Thyroid gland (tissue), 4 donors: ENCODE data around the gene IPP. TPM values are rescaled to one million over a fixed set of nuclear protein-coding genes. Genes with fewer than 3 reads are reported as not detected.
"Not testable (repeated sequence)": the region's sequence is repeated elsewhere in the genome, so short reads cannot be mapped to it uniquely, and the experiment has no call there.

Experiments used
- DNase-seq, 2 donors: peaks; one replicate each; pipeline ENCODE4 v3.0.0-alpha.2; 2019
- H3K27ac ChIP-seq, 3 donors: fragments of 200-600 bp; sonication (generic); 1 replicate in 2 of 3; 2 replicates in 1 of 3; pipeline ENCODE4 v1.5.1; 2016 to 2019; ENCODE audit warnings: mild to moderate bottlenecking in 1 of 3, moderate library complexity in 1 of 3
- H3K27me3 ChIP-seq: fragments of 200-600 bp; sonication (generic); one replicate; pipeline ENCODE4 v1.5.1; 2019
- H3K36me3 ChIP-seq, 2 donors: fragments of 200-600 bp; sonication (generic); one replicate each; pipeline ENCODE4 v1.5.1; 2016 to 2019
- H3K4me1 ChIP-seq, 2 donors: fragments of 200-600 bp; sonication (generic); one replicate each; pipeline ENCODE4 v1.5.1; 2017 to 2019
- H3K4me3 ChIP-seq, 3 donors: fragments of 200-600 bp; sonication (generic); replicated peaks in 1 of 3; 1 replicate in 2 of 3; 2 replicates in 1 of 3; pipeline ENCODE4 v1.5.1; 2016; ENCODE audit warnings: mild to moderate bottlenecking in 1 of 3
- H3K9me3 ChIP-seq: fragments of 200-600 bp; sonication (generic); one replicate; pipeline ENCODE4 v1.5.1; 2017
- CTCF ChIP-seq, 6 experiments: fragments of 200-600 bp in 3 of 6; fragments of 450-650 bp in 3 of 6; sonication (generic) in 3 of 6; IDR thresholded peaks; one replicate each; pipeline ENCODE4 v1.5.1; 2016 to 2019; ENCODE audit warnings: antibody characterized with exemption in 6 of 6, mild to moderate bottlenecking in 2 of 6, inconsistent platforms in 1 of 6, moderate library complexity in 1 of 6
- POLR2A ChIP-seq, 2 donors: fragments of 450-650 bp; IDR thresholded peaks; one replicate each; pipeline ENCODE4 v1.6.1; 2017; ENCODE audit warnings: antibody characterized with exemption in 2 of 2, mild to moderate bottlenecking in 2 of 2, moderate library complexity in 1 of 2
- WGBS, 2 donors: methylation state at CpG; one replicate each; pipeline ENCODE4 v1.1.5; 2017; 5-methylcytosine and 5-hydroxymethylcytosine counted together
- intact Hi-C: fragments of 100-400 bp; cut with DNase I; formaldehyde crosslinking; loops from one replicate; pipeline ENCODE4 v1.15.1; 2023
- total RNA-seq, 4 donors: library from RNA; depleted of rRNA; stranded (reverse); fragments of >200 nt; gene quantifications; one replicate each; pipeline ENCODE4 v1.2.3, GENCODE V29; 2016

IPP gene
- total RNA-seq, 4 donors from 2014 or later = 14.9 to 20.1 (median 17.8) TPM

GRCh38 chr1:45746922-45747321 is 3.5 kb downstream of the IPP start:
- 94 to 95% methylated on average over 12 of the region's 12 CpGs for WGBS, 2 donors
- peaks cover 0 to 2% of the 10 kb centered on the region in 2 donors for H3K36me3 ChIP-seq
- intact Hi-C loops = no loop called here

GRCh38 chr1:45739641-45740156 is 10.8 kb downstream of the IPP start:
- H3K36me3 ChIP-seq, H3K27me3 ChIP-seq, H3K9me3 ChIP-seq, DNase-seq, intact Hi-C loops, H3K4me3 ChIP-seq: not testable (repeated sequence)
- peaks cover 10 to 25% of the 10 kb centered on the region in 2 donors for H3K4me1 ChIP-seq
- 31 to 39% methylated on average over 5 of the region's 5 CpGs for WGBS, 2 donors
- H3K27ac ChIP-seq = peak overlapping the region; percentile 51 to 70 (median 52)

More at GRCh38 chr1:45746922-45747321, 3.5 kb downstream of the IPP start:
- no peak overlapping the region for H3K4me3 ChIP-seq
- TF ChIP-seq CTCF (IDR thresholded peaks at IDR 0.05) = no peak
- TF ChIP-seq POLR2A (IDR thresholded peaks at IDR 0.05) = no peak
- DNase-seq = no peak
- no peaks in the 10 kb centered on the region for H3K9me3 ChIP-seq
- peak overlapping the region in 1 of 3 donors; percentile 7 for H3K27ac ChIP-seq
- H3K27me3 ChIP-seq = no peaks in the 10 kb centered on the region
- H3K4me1 ChIP-seq = peaks cover 16 to 21% of the 10 kb centered on the region in 2 donors

- no peaks in the 10 kb centered on the region for H3K27me3 ChIP-seq
- 86 to 89% methylated on average over 4 of the region's 4 CpGs for WGBS, 2 donors
- peaks cover 0 to 2% of the 10 kb centered on the region in 2 donors for H3K36me3 ChIP-seq
- H3K4me3 ChIP-seq = no peak overlapping the region
- intact Hi-C loops = no loop called here
- peaks cover 10 to 28% of the 10 kb centered on the region in 2 donors for H3K4me1 ChIP-seq
- H3K9me3 ChIP-seq = no peaks in the 10 kb centered on the region
- H3K27ac ChIP-seq = peak overlapping the region in 2 of 3 donors; percentile 51 to 70
- no peak for DNase-seq
- TF ChIP-seq CTCF (IDR thresholded peaks at IDR 0.05) (no peak), POLR2A (IDR thresholded peaks at IDR 0.05) (no peak)
Observed at GRCh38 chr1:45739137-45739536, 11.3 kb downstream of the IPP start.

GRCh38 chr1:45730780-45731319 is 19.6 kb downstream of the IPP start:
- WGBS, 2 donors = 93 to 100% methylated on average over 1 of the region's 1 CpG
- no peak for TF ChIP-seq POLR2A (IDR thresholded peaks at IDR 0.05)
- TF ChIP-seq CTCF (IDR thresholded peaks at IDR 0.05) = no peak
- intact Hi-C loops = no loop called here
- Histone ChIP-seq H3K9me3 (no peaks in the 10 kb centered on the region), H3K4me1 (peaks cover 28 to 34% of the 10 kb centered on the region in 2 donors), H3K27ac (peak overlapping the region; percentile 50 to 83 (median 70)), H3K27me3 (no peaks in the 10 kb centered on the region), H3K36me3 (no peaks in the 10 kb centered on the region), H3K4me3 (no peak overlapping the region)
- no peak for DNase-seq

- Histone ChIP-seq H3K27me3 (no peaks in the 10 kb centered on the region), H3K9me3 (no peaks in the 10 kb centered on the region), H3K4me3 (no peak overlapping the region), H3K36me3 (no peaks in the 10 kb centered on the region), H3K4me1 (peaks cover 28 to 32% of the 10 kb centered on the region in 2 donors), H3K27ac (peak overlapping the region; percentile 70 to 83 (median 83))
- intact Hi-C loops = no loop called here
- 37 to 51% methylated on average over 3 of the region's 3 CpGs for WGBS, 2 donors
- DNase-seq = peak; percentile 77 to 79
- TF ChIP-seq POLR2A (IDR thresholded peaks at IDR 0.05) = no peak
Observed at GRCh38 chr1:45730075-45730779, 20.2 kb downstream of the IPP start.

GRCh38 chr1:45726007-45726406 is 24.4 kb downstream of the IPP start:
- peaks cover 14 to 18% of the 10 kb centered on the region in 2 donors for H3K4me1 ChIP-seq
- H3K27ac ChIP-seq, DNase-seq, H3K36me3 ChIP-seq, intact Hi-C loops, H3K4me3 ChIP-seq, H3K9me3 ChIP-seq, H3K27me3 ChIP-seq: not testable (repeated sequence)
- 97 to 99% methylated on average over 9 of the region's 9 CpGs for WGBS, 2 donors
